ENCODE measurements around the gene PRKAB1. TPM values are rescaled to one million over a fixed set of nuclear protein-coding genes. Genes with fewer than 3 reads are reported as not detected.
"Not testable (repeated sequence)": the region's sequence is repeated elsewhere in the genome, so short reads cannot be mapped to it uniquely, and the experiment has no call there.

The PRKAB1 gene, protein sequence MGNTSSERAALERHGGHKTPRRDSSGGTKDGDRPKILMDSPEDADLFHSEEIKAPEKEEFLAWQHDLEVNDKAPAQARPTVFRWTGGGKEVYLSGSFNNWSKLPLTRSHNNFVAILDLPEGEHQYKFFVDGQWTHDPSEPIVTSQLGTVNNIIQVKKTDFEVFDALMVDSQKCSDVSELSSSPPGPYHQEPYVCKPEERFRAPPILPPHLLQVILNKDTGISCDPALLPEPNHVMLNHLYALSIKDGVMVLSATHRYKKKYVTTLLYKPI
- total RNA-seq: 25.4 and 53.0 TPM in 2 replicates

- DNase-seq (ENCODE audit: extremely low read depth, low read depth, low spot score): no peak
Observed at GRCh38 chr12:119667577-119668323, at the start of gene PRKAB1. PRKAB1 (plus strand) TSS chr12:119668133; CDS start chr12:119668245, 112 bp downstream.

DNA sequence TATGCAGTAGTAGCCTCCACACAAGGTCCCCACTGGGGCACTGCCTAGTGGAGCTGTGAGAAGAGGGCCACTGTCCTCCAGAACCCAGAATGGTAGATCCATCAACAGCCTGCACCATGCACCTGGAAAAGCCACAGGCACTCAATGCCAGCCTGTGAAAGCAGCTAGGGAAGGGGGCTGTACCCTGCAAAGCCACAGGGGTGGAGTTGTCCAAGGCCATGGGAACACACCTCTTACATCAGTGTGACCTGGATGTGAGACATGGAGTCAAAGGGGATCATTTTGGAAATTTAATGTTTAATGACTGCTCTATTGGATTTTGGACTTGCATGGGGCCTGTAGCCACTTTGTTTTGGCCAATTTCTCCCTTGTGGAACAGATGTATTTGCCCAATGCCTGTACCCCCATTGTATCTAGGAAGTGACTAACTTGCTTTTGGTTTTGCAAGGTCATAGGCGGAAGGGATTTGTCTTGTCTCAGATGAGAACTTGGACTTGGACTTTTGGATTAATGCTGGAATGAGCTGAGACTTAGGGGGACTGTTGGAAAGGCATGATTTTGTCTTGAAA, 49.5 kb upstream of the PRKAB1 start:
- not testable (repeated sequence) for DNase-seq (ENCODE audit: extremely low read depth, low read depth, low spot score)

DNA sequence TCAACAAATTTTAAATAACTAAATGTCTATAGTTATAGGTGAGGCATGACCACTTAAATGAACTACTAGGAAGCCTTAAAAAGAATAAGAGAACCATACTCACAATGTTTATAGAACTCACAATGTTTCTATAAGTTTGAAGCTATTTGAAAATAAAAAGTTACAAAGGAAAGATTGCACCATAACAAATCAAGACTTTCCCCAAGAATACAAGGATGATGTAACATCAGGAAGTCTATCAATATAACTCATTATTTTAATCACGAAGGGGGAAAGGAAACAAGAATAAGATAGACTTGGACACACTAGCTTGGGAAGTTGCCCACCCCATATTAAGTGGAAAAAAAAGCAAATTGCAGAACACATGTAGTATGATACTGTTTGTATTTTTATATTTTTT, 47.4 kb upstream of the PRKAB1 start:
- DNase-seq (ENCODE audit: extremely low read depth, low read depth, low spot score): no peak

DNA sequence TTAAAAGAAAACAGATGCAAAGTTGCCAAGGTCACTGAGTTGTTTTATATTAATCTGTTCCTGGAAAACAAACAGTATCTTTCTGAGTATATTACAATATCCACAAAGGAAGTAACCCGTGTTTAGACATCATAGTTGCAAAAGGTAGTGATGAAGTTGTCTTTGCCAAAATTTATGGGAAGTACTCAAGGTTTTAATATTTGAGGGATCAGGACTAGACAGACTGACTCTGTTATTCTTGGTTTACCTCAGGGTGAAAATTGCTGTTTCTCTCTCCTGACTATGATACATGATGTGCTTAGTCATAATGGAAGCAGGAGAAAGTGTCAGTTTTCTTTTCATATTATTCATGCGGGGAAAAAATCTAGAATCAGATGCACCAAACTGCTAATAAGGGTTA, 46.1 kb upstream of the PRKAB1 start:
- DNase-seq (ENCODE audit: extremely low read depth, low read depth, low spot score): no peak

DNA sequence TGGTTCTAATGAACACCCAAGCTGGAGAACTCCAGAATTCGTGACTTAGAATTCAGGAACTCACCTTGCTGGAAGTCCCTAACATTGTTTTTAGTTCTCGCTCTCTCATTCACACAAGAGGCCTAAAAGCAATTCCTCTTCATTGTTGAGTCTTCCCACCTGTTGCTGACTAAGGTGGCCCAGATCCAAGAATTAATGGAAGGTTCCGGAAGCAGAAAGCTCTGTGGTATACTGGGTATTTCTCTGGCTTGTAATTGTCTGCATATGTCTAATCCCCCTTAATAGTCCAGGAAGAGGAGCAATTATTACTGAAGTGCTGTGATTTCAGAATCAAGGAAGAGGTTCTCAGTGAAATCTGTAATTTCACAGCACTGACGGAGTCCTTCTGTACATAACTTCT, 43.0 kb upstream of the PRKAB1 start:
- DNase-seq (ENCODE audit: extremely low read depth, low read depth, low spot score): no peak

DNA sequence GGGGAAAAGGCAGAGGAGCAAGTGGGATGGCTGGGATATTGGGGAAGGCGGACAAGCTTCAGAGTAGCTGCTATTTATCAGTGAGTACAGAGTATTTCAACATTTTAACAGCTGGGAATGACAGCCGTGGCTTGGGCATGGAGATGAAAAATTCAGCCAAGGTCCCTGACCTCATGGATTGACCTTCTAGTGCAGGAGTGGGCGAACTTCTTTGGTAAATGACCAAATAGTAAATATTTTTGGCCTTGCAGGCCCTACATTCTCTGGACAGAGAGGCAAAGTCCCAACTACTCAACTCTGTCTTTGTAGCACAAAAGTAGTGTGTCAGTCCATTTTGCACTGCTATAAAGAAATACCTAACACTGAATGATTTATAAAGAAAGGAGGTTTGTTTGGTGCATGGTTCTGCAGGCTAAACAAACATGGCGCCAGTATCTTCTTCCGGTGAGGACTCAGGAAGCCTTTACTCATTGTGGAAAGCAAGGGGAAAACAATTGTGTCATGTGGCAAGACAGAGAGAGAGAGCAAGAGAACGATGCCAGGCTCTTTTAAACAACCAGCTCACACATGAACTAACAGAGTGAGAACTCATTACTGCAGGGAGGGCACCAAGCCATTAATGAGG, 40.8 kb upstream of the PRKAB1 start:
- no peak for DNase-seq (ENCODE audit: extremely low read depth, low read depth, low spot score)

DNA sequence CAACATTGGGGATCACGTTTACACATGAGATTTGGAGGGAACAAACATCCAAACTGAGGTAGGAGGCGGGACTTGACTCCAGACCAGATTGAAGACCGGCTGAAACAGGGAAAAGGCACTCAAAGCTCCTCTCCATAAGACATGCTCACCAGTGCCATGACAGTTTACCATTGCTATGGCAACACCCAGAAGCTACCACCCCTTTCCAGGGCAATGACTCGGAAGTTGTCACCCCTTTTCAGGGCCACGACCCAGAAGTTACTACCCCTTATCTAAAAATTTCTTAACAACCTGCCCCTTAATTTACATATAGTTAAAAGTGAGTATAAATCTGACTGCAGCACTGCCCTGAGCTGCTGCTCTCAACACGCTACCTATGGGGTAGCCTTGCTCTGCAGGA, 40.2 kb upstream of the PRKAB1 start:
- no peak for DNase-seq (ENCODE audit: extremely low read depth, low read depth, low spot score)

DNA sequence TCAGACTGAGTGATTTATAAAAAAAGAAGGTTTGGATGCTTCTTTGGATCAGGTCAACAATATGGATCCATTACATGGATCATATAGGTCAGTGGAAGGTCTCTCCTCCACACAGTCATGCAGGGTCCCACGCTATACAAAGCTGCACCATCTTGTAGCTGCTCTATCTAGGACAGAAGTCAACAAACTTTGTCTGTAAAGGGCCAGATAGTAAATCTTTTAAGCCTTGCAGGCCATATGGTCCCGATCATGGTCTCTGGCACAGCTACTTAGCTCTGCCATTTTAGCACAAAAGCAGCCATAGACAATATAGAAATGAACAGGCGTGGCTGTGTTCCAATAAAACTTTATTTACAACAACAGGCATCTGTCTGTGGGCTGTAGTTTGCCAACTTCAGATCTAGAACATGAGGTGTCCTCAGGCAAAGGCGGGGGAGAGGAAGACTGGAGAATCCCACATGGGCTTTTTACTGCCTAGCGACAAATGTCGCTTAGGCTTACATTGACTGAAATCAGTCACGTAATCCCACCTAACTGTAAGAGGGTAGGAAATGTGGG, 37.6 kb upstream of the PRKAB1 start:
- DNase-seq (ENCODE audit: extremely low read depth, low read depth, low spot score): no peak

GRCh38 chr12:119630962-119631550, 36.9 kb upstream of the PRKAB1 start:
- DNase-seq (ENCODE audit: extremely low read depth, low read depth, low spot score): no peak

DNA sequence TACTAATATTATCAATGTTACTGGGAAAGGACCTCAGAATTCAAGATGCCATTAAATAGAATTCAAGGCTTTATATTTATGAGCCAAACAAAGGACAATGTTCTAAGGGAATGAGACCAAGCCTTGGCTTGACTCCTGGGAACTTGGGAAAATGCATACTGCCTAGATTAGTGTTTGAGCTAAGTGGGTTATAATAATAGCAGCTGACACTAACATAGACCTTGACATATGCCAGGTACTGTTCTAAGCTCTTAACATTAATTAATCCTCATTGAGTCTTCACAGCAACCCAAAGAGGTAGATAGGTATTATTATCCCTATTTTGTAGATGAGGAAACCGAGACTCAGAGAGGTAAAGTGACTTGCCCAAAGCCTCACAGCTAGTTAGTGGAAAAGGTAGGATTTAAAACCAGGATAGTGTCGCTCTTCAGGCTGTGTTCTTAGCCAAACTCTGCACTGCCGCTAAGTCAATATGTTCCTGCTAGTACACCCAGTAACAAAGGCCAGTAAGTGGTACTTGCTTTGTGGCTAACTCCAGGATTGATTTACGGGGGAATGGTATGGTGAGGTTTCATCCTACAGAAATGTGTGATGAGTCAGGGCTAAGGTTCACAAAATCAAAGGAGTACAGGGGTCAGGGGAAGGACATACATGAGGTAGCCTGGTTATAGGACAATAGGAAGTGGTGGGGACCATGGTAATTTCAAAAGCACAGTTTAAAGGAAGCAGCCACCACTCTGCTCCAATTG, 35.8 kb upstream of the PRKAB1 start:
- no peak for DNase-seq (ENCODE audit: extremely low read depth, low read depth, low spot score)

- no peak for DNase-seq (ENCODE audit: extremely low read depth, low read depth, low spot score)
Observed at GRCh38 chr12:119634743-119635142, 33.2 kb upstream of the PRKAB1 start.

DNA sequence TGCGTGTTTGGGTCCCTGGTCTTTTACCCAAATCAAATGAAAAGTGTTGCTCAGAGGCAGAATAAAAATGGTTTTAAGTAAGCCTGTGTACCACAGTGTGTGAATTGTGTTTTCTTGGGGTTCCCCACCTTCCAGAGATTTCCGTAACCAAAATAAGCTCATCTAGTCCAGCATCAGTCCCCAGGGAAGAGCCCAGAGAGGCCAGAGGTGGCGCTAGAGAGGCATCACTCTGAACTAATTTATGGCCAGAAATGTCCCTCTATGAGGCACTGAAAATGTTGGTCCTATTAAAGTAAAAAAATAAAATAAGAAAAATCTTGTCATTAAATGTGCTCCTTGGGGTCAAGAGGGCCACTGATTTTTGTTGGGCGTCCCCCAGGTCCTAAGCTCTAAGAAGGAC, 24.9 kb upstream of the PRKAB1 start:
- DNase-seq (ENCODE audit: extremely low read depth, low read depth, low spot score): no peak

- DNase-seq (ENCODE audit: extremely low read depth, low read depth, low spot score): no peak
Observed at GRCh38 chr12:119644930-119645329, 23.0 kb upstream of the PRKAB1 start.

GRCh38 chr12:119645535-119646059, 22.3 kb upstream of the PRKAB1 start:
- no peak for DNase-seq (ENCODE audit: extremely low read depth, low read depth, low spot score)

GRCh38 chr12:119649202-119649808, 18.6 kb upstream of the PRKAB1 start:
- no peak for DNase-seq (ENCODE audit: extremely low read depth, low read depth, low spot score)

DNA sequence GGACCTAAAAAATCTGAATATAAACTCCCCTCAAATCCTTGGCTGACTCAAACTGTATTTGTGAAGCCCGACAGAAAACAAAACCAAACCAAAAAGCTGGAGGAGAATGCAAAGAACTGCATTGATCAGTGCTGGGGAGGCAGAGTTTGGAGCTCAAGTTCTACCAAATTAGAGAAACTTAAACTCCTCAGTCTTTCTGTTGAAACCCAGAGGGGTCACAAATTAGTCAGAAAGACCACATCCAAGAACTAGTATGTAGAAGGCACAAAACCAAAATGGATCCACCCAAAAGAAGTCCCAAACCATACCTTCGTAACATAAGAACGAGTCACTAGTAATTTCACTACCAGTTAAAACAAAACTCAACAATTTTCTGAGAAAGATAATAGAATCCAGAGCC, 15.3 kb upstream of the PRKAB1 start:
- DNase-seq (ENCODE audit: extremely low read depth, low read depth, low spot score): no peak

- DNase-seq (ENCODE audit: extremely low read depth, low read depth, low spot score): not testable (repeated sequence)
Observed at GRCh38 chr12:119657001-119657400, 10.9 kb upstream of the PRKAB1 start.

DNA sequence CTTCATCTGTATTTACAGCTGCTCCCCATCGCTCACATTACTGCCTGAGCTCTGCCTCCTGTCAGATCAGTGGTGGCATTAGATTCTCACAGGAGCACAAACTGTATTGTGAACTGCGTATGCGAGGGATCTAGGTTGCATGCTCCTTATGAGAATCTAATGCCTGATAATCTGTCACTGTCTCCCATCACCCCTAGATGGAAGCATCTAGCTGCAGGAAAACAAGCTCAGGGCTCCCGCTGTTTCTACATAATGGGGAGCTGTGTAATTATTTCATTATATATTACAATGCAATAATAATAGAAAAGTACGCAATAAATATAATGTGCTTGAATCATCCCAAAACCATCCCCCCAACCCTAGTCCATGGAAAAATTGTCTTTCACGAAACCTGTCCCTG, 9.8 kb upstream of the PRKAB1 start:
- DNase-seq (ENCODE audit: extremely low read depth, low read depth, low spot score): not testable (repeated sequence)

DNA sequence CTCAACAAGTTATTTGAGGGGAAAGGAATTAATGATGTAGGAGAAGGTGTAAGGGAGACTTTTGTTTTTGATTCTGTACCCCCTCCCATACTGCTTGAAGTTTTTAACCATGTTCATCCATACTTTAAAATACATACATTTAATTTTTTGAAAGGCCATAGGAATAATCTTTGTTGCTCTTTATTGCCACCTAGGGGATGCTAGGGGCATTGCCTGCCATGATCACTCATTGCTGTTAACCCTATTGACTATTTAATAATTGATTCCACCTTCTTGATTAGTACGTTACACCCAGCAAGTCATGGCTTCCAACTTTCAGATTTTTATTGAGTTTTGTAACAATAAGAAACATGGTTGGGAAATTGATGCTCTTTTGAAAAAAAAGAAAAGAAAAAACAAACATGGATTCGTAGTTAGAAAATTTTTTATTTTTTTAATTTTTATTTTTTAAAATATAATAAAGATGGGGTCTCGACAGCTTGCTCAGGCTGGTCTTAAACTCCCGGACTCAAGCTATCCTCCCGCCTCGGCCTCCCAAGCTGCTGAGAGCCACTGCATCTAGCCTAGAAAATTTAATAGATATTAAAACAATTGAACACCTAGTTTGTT, 8.5 kb upstream of the PRKAB1 start:
- DNase-seq (ENCODE audit: extremely low read depth, low read depth, low spot score): no peak

All from glomerular endothelial cell (primary cell).